GM18505 (cell line): ENCODE measurements around the gene TENT5C.

Source experiments
- ATAC-seq: cut with Tn5 transposase; IDR thresholded peaks from one replicate; pipeline ENCODE4 v1.9.1; 2021; ENCODE audit not compliant: unreplicated experiment
- POLR2A ChIP-seq: IDR thresholded peaks from 4 replicates; pipeline ENCODE4 v1.6.1; 2011; ENCODE audit warnings: borderline replicate concordance; ENCODE audit not compliant: insufficient read depth, insufficient read length; ENCODE audit errors: extremely low read depth

Gene TENT5C

DNA sequence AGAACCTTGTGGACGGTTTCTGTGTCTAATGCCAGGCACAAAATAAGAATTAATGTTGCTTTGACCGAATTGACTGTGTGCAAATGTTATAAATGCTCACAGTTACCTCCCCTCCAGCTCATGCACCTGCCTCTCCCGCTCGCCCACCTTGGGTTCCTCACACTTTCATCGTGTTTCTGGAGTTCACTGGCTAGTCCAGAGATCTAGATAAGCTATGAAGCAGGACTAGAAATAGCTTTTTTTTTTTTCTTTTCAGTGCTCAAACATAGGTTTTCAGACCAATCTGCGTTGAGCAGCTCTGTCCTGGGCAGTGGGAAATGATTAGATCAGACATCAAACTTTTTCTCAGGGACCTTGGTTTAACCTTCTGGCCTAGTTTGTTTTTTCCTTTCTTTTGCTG lies 11.1 kb downstream of the TENT5C start:
- ATAC-seq: no peak

DNA sequence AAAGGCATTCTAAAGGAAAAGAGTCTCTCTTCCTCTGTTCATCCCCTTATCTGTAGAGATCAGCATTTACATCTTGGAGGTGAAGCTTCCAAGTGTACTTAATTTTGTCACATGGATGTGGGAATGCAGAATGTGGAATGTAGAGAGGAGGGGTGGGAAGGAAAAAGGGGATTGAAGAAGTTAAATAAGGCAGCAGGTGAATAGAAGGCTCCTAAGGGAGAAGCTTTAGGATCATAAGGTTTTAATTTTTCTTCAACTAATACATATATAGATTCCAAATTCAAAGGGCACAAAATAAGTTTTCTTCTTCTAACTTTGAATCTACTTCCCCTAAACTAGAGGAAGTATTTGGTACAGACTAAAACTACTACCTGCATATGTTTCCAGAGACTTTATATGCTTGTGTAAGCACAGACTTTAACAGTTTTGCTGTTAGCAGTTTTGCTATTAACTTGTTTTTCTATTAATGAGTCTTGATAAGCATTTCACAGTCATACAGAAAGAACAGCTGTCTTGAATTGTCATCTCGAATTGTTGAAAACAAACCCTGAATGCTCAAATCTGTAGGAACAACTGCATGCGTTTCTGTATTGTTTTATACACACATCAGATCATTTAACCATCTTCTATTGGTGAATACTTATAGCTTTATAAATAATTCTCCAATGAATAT lies 12.7 kb downstream of the TENT5C start:
- no peak for TF ChIP-seq POLR2A

More for the DNA sequence above, 11.1 kb downstream of the TENT5C start:
- no peak for TF ChIP-seq POLR2A

DNA sequence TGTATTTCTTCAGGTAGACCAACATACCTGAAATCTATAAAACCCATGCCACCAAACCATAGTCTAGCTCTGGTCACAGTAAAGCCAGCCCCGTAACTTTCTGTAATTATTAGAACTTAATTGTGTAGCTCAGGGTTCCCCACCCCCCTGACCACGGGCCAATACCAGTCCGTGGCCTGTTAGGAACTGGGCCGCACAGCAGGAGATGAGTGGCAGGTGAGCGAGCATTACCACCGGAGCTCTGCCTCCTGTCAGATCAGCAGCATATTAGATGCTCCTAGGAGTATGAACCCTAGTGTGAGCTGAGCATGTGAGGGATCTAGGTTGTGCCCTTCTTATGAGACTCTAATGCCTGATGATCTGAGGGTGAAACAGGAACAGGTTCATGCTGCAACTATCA lies 14.6 kb downstream of the TENT5C start:
- TF ChIP-seq POLR2A: no peak

More for the DNA sequence above, 12.7 kb downstream of the TENT5C start:
- no peak for ATAC-seq

DNA sequence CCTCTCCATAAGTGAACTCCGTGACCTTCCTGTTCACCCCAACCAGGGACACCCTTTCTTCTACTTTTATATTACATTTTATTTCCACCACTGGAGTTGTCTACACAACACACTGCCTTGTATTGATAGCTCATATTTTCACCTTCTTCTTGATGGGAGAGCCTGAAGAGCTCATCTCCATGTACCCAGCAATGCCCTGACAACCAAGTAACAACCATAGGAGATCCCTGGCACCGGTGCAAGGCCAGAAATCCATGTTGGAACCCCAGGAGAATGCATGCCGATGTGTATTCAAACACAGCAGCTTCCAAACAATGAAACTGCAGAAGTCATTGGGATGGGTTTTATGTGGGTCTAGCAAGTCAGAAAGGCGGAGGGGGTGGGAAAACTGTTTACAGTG lies 15.5 kb downstream of the TENT5C start:
- ATAC-seq: no peak
- no peak for TF ChIP-seq POLR2A

More for the DNA sequence above, 14.6 kb downstream of the TENT5C start:
- ATAC-seq: no peak

DNA sequence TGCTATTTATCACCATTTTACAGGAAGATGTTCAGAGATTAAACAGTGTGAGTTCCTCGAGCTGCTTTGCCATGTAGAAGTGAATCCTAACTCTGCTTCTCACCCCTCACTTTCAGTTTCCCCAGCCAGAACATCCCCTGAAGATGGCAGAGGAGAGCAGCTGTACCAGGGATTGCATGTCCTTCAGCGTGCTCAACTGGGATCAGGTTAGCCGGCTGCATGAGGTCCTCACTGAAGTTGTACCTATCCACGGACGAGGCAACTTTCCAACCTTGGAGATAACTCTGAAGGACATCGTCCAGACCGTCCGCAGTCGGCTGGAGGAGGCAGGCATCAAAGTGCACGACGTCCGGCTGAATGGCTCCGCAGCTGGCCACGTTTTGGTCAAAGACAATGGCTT lies 16.9 kb downstream of the TENT5C start:
- ATAC-seq: no peak
- no peak for TF ChIP-seq POLR2A

DNA sequence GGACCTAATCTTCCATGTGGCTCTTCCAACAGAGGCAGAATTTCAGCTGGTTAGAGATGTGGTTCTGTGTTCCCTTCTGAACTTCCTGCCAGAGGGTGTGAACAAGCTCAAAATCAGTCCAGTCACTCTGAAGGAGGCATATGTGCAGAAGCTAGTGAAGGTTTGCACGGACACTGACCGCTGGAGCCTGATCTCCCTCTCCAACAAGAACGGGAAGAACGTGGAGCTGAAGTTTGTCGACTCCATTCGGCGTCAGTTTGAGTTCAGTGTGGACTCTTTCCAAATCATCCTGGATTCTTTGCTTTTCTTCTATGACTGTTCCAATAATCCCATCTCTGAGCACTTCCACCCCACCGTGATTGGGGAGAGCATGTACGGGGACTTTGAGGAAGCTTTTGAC lies 17.3 kb downstream of the TENT5C start:
- ATAC-seq: no peak
- no peak for TF ChIP-seq POLR2A

DNA sequence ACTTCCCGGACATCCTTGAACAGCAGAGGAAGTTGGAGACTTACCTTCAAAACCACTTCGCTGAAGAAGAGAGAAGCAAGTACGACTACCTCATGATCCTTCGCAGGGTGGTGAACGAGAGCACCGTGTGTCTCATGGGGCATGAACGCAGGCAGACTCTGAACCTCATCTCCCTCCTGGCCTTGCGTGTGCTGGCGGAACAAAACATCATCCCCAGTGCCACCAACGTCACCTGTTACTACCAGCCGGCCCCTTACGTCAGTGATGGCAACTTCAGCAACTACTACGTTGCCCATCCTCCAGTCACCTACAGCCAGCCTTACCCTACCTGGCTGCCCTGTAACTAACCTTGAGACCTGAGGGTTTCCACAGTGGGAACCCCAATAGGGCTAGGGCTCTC lies 17.9 kb downstream of the TENT5C start:
- ATAC-seq: no peak
- no peak for TF ChIP-seq POLR2A

GRCh38 chr1:117627546-117628130 lies 21.8 kb downstream of the TENT5C start:
- TF ChIP-seq POLR2A: no peak
- no peak for ATAC-seq

- no peak for TF ChIP-seq POLR2A
- no peak for ATAC-seq
Observed at GRCh38 chr1:117628343-117628742, 22.5 kb downstream of the TENT5C start.

DNA sequence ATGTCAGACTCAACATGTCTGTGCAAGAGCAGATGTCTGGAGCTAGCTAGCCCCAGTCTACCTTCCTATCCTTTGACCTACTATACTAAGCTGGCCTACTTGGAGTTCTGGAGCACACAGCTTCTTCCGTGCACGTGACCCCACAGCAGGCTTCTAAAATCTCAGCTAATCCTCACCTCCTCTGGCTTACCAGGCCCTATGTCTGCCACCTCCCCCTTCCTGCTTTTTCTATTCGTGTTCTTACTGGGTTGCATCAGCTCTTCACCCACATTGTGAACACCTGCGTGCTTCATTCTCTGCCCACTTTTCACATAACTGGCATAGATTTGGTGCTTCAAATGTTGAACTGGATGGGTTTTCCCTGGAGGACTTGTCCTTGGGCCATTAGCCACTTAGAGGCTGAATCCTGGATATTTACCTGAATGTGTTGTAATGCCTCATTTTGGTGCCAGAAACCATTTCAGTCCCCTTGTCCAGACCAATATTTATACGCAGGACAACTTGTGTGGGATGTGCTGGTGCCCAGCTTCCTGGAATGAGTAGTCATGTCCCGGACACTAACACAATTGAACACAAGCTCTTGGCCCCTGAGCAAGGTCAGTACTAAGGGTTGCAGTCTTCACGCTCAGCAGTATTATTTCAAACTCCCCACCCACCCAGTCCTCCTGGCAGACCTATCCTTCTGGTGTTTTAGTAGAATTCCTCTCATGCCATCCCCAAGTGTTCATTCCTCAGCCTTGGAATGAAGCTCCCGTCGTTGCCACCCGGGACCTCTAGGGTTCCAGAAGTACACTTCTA lies 24.0 kb downstream of the TENT5C start:
- TF ChIP-seq POLR2A: no peak
- ATAC-seq: no peak

DNA sequence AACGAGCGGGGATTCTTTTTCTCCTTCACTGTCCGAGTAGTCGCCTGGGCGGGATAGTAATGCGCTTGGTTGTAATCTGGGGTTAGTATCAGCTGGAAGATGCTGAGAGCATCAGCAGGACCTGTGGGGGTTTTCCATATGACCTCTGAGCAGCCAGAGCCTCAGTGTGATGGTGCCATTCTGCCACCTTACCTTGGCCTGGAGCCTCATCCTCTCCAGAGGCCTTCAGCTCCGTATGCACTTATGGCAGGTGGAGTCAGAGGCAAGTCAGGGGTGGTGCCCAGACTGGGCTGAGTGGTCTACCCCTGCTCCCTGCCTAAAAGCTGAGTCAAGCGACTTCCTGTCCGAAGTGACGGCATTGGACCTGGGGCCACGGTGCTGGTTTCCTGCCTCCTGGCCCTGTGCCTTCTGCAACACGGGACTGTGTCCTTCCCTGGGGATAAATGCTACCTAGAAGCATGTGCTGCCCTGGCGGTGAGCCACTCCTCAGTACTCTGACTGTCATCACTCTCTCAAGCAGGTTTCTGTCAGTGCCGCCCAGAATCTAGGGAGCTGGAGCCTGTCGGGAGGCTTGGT lies 24.7 kb downstream of the TENT5C start:
- ATAC-seq: no peak

DNA sequence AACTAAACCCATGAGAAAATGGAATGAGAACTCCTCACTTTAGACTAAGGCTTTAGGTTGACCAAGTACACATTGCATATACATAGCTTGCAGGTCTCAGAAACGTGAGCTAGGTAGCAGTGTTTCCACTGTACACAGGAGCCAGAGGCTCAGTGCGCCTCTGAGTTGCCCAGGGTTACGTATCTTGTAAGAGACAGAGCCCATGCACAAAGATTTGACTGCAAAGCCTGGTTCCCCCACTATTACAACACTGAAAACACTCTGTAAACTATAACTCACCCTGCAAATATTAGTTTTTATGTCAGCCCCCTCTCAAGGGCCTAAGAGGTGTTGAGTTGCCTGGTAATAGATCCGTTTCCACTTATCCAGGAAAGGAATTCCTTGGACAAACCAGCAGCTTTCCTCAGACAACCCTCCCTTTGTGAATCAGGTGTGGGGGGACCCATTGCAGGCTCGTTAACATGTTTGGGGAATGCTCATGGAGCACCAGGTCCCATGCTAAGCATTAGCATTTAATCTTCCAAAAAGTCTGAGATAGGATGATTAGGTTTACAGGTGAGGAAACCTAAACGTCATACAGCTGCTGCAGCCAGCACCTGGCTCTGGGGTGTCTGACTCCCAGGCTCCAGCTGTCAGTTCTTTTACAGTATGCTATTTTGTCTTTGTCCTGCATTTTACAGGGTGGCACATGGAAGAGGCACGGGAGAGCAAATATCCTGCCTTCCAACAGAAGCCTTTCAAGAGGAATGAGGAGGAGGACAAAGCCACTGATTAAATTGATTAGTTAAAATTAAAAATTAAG lies 25.7 kb downstream of the TENT5C start:
- no peak for TF ChIP-seq POLR2A
- no peak for ATAC-seq

More for the DNA sequence above, 24.7 kb downstream of the TENT5C start:
- no peak for TF ChIP-seq POLR2A
